GM06990 (cell line): ENCODE results near the gene CH25H.

Experiments used
- DNase-seq: peaks from one replicate; pipeline ENCODE4 v3.0.0-alpha.2; 2011; ENCODE audit not compliant: insufficient read length; ENCODE audit errors: extremely low read depth
- H3K27me3 ChIP-seq: replicated peaks from 2 replicates; pipeline ENCODE4 v1.6.0; 2011; ENCODE audit warnings: low read length; ENCODE audit not compliant: control insufficient read depth, insufficient read depth
- H3K36me3 ChIP-seq: 2 replicates; pipeline ENCODE4 v1.5.1; 2011; ENCODE audit warnings: low read length; ENCODE audit not compliant: control insufficient read depth, insufficient read depth
- H3K4me3 ChIP-seq: replicated peaks from 2 replicates; pipeline ENCODE4 v1.5.1; 2011; ENCODE audit warnings: low read depth, mild to moderate bottlenecking, control low read depth, low read length
- TF ChIP-seq, protein P1 (sequence below): IDR thresholded peaks from 2 replicates; pipeline ENCODE4 v1.5.1; 2011; ENCODE audit warnings: low read length, control low read depth, mild to moderate bottlenecking, inconsistent platforms; ENCODE audit not compliant: insufficient read depth, poor library complexity, severe bottlenecking

Gene CH25H

DNA sequence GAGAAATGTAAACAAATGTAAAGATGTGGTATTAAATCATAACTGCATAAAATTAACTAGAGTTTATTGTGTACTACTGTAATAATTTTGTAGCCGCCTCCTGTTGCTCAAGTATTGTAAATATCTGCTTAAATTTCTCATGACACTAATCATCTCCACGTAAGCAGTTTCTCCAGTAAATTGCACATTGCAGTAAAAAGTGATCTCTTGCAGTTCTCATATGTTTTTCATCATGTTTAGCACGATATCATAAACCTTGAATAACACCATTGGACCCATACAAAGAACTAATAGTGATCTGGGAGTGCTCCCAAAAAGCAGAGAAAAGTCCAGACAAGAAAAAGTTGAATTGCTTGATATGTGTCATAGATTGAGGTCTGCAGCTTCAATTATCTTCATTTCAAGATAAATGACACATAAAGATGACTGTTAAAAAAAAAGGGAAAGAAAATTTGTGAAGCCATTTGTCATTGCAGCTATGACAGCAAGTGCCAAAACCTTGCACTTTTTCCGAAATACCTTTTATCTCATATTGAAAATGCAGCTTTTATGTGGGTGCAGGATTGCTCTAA, 29.2 kb upstream of the CH25H start:
- Histone ChIP-seq H3K27me3 (no peaks in the 10 kb centered on the region), H3K36me3 (peaks cover 3% of the 10 kb centered on the region), H3K4me3 (no peak overlapping the region)
- TF ChIP-seq, protein P1, sequence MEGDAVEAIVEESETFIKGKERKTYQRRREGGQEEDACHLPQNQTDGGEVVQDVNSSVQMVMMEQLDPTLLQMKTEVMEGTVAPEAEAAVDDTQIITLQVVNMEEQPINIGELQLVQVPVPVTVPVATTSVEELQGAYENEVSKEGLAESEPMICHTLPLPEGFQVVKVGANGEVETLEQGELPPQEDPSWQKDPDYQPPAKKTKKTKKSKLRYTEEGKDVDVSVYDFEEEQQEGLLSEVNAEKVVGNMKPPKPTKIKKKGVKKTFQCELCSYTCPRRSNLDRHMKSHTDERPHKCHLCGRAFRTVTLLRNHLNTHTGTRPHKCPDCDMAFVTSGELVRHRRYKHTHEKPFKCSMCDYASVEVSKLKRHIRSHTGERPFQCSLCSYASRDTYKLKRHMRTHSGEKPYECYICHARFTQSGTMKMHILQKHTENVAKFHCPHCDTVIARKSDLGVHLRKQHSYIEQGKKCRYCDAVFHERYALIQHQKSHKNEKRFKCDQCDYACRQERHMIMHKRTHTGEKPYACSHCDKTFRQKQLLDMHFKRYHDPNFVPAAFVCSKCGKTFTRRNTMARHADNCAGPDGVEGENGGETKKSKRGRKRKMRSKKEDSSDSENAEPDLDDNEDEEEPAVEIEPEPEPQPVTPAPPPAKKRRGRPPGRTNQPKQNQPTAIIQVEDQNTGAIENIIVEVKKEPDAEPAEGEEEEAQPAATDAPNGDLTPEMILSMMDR, result no peak
- no peak for DNase-seq

DNA sequence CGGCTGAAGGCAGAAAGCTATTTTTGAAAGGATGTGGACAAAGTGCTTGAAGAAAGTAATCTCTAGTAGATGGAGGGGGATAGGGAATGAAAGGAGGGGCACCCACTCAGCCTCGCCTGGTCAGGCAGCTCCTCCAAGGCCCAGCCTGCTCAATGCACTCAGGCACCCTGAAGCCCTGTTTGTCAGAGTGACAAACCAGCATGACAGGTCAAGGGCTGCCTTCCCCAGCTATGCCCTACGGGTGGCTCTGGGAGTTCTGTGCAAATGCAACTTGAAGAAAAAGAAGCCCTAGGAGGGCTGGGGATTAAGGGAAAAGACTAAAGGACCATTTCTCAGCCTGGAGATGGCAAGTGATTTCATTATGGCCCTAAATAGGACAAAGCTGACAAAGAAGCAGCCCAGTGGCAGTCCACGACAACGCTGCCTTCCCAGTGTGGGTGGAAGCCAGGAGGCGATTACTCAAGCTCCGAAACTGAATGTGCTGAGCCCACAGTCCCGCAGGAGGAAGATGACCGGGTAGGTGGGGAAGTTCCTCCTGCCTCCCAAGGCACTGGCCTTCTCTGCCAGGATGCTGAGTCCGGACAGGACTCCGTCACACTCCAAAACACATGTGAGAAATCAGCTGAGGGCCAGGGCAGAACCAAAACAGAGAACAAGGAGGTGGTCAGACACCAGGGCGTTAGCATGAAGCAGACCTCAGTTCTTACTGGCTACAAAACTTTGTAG, 28.1 kb upstream of the CH25H start:
- H3K27me3 ChIP-seq, result no peaks in the 10 kb centered on the region
- H3K36me3 ChIP-seq, result peaks cover 3% of the 10 kb centered on the region
- TF ChIP-seq, protein P1, result no peak
- no peak for DNase-seq
- H3K4me3 ChIP-seq, result no peak overlapping the region

DNA sequence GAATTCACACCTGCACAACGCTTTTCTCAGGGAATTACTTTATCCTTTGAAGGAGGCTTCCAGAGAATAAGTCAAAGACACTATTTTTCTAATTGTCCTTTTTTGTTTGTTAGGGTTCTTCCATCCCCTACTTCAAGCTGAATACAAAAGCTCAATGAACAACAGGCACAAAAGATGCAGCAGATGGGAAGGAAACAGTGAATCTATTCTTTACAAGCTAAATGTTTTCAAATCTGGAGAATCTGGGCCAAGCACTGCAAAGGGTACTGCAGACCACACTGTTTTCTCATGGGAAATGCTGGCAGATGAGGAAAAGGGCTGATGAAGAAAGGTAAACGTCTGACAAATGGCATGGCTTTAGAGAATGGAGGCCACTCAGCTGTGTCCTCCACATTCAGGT, 25.9 kb upstream of the CH25H start:
- TF ChIP-seq, protein P1, result no peak
- DNase-seq, result no peak
- no peak overlapping the region for H3K4me3 ChIP-seq
- H3K36me3 ChIP-seq, result no peaks in the 10 kb centered on the region; the same call in 1 of the 2 replicates
- no peaks in the 10 kb centered on the region for H3K27me3 ChIP-seq

DNA sequence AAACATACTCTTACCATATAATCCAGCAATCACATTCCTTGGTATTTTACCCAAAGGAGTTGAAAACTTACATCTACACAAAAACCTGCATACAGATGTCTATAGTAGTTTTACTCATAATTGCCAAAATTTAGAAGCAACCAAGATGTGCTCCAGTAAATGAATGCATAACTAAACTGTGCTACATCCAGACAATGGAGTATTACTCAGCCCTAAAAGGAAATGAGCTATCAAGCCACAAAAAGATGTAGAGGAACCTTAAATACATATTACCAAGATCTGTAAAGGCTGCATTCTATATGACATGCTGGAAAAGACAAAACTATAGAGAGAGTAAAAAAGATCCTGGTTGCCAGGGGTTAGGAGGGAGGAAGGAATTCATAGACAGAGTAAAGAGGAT, 21.8 kb upstream of the CH25H start:
- H3K36me3 ChIP-seq, result peaks cover 4% of the 10 kb centered on the region
- H3K4me3 ChIP-seq, result no peak overlapping the region
- TF ChIP-seq, protein P1, result no peak
- DNase-seq, result no peak
- no peaks in the 10 kb centered on the region for H3K27me3 ChIP-seq

- H3K27me3 ChIP-seq, result no peaks in the 10 kb centered on the region
- H3K4me3 ChIP-seq, result no peak overlapping the region
- TF ChIP-seq, protein P1, result no peak
- DNase-seq, result no peak
- H3K36me3 ChIP-seq, result peaks cover 4% of the 10 kb centered on the region
Observed at GRCh38 chr10:89228146-89228545, 21.0 kb upstream of the CH25H start.
